Measurements from ENCODE around the gene PHF14. TPM values are rescaled to one million over a fixed set of nuclear protein-coding genes. Genes with fewer than 3 reads are reported as not detected.

Gene PHF14
- total and polyA plus RNA-seq, 2 donors (not counting 1 experiment from before 2014, with no cell fraction given), result 9.6 to 43.7 TPM

- Histone ChIP-seq H2AFZ (ENCODE audit: insufficient read depth, low read depth, low read length, poor library complexity, severe bottlenecking) (no peak overlapping the region), H3K4me1 (ENCODE audit: control insufficient read depth in 2 of 2, insufficient read depth in 2 of 2, low read length in 2 of 2) (no peaks in the 10 kb centered on the region), H3K4me2 (replicated peaks; ENCODE audit: low read depth, low read length, poor library complexity, severe bottlenecking) (no peak overlapping the region), H3K9me3 (ENCODE audit: control extremely low read depth in 1 of 3, control insufficient read depth in 2 of 3, insufficient read depth in 1 of 3, low read length in 2 of 3) (no peaks in the 10 kb centered on the region), H3K9ac (ENCODE audit: low read length) (no peak overlapping the region), H3K4me3 (ENCODE audit: control extremely low read depth in 1 of 5, extremely low read depth in 1 of 5, insufficient read depth in 1 of 5, low read depth in 2 of 5, low read length in 4 of 5) (no peak overlapping the region), H3K36me3 (replicated peaks in 1 of 2; ENCODE audit: control extremely low read depth in 1 of 2, control insufficient read depth in 1 of 2, extremely low read depth in 1 of 2, insufficient read depth in 2 of 2, low read length in 1 of 2) (no peaks in the 10 kb centered on the region), H3K27me3 (replicated peaks in 1 of 4; ENCODE audit: control extremely low read depth in 1 of 4, control insufficient read depth in 3 of 4, insufficient read depth in 4 of 4, low read length in 3 of 4) (no peaks in the 10 kb centered on the region), H3K27ac (ENCODE audit: low read length in 2 of 2) (no peak overlapping the region), H3K79me2 (ENCODE audit: control insufficient read depth, insufficient read depth, low read length) (no peaks in the 10 kb centered on the region), H4K20me1 (ENCODE audit: control insufficient read depth, insufficient read depth, low read length, poor library complexity, severe bottlenecking) (no peaks in the 10 kb centered on the region)
- ATAC-seq (ENCODE audit: low read depth), result no peak
- intact Hi-C loops (cut with micrococcal nuclease), result no loop called here
- H3K27me3 Mint-ChIP-seq, result peaks cover 8% of the 10 kb centered on the region
- CTCF ChIA-PET, result no interaction called here
- 92% methylated on average over 2 of the region's 3 CpGs for WGBS (ENCODE audit: insufficient coverage)
- no peak for DNase-seq
- no peaks in the 10 kb centered on the region for H3K4me1 Mint-ChIP-seq
- no peak overlapping the region for H3K27ac Mint-ChIP-seq
- no peak for TF ChIP-seq CTCF (IDR thresholded peaks at IDR 0.05)
- no peaks in the 10 kb centered on the region for H3K9me3 Mint-ChIP-seq (ENCODE audit: insufficient read depth)
- H3K4me3 Mint-ChIP-seq, result no peak overlapping the region
- POLR2A ChIA-PET, result no interaction called here
These were observed 221.8 kb downstream of the PHF14 start for GRCh38 chr7:11195502-11195901.

DNA sequence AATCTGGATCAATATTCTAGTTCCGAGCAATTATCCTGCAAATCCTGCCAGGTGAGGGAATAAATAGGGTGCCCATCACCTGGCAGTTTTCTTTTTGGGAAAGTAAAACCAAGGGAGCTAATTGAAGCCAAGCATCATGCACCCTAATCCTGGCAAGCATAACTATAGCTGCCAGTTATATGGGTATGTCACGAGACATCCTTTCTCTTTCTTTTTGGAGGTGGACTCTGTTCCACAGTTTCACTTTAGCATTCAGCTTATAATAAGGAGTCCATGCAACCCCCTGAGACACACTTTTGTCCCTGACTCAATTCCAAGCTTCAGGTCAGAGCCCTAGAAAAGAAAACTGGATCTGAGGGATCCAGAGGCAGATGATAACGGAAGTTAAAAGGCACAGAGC is 222.5 kb downstream of the PHF14 start:
- H3K9me3 Mint-ChIP-seq (ENCODE audit: insufficient read depth), result no peaks in the 10 kb centered on the region
- Histone ChIP-seq H3K4me2 (replicated peaks; ENCODE audit: low read depth, low read length, poor library complexity, severe bottlenecking) (no peak overlapping the region), H3K27me3 (replicated peaks in 1 of 4; ENCODE audit: control extremely low read depth in 1 of 4, control insufficient read depth in 3 of 4, insufficient read depth in 4 of 4, low read length in 3 of 4) (no peaks in the 10 kb centered on the region), H2AFZ (ENCODE audit: insufficient read depth, low read depth, low read length, poor library complexity, severe bottlenecking) (no peak overlapping the region), H3K9me3 (ENCODE audit: control extremely low read depth in 1 of 3, control insufficient read depth in 2 of 3, insufficient read depth in 1 of 3, low read length in 2 of 3) (no peaks in the 10 kb centered on the region), H3K4me1 (ENCODE audit: control insufficient read depth in 2 of 2, insufficient read depth in 2 of 2, low read length in 2 of 2) (no peaks in the 10 kb centered on the region), H3K9ac (ENCODE audit: low read length) (no peak overlapping the region), H3K4me3 (ENCODE audit: control extremely low read depth in 1 of 5, extremely low read depth in 1 of 5, insufficient read depth in 1 of 5, low read depth in 2 of 5, low read length in 4 of 5) (no peak overlapping the region), H3K36me3 (replicated peaks in 1 of 2; ENCODE audit: control extremely low read depth in 1 of 2, control insufficient read depth in 1 of 2, extremely low read depth in 1 of 2, insufficient read depth in 2 of 2, low read length in 1 of 2) (no peaks in the 10 kb centered on the region), H3K79me2 (ENCODE audit: control insufficient read depth, insufficient read depth, low read length) (no peaks in the 10 kb centered on the region), H3K27ac (ENCODE audit: low read length in 2 of 2) (no peak overlapping the region), H4K20me1 (ENCODE audit: control insufficient read depth, insufficient read depth, low read length, poor library complexity, severe bottlenecking) (no peaks in the 10 kb centered on the region)
- TF ChIP-seq CTCF (IDR thresholded peaks at IDR 0.05), result no peak
- TF ChIP-seq EZH2 (IDR thresholded peaks at IDR 0.05; ENCODE audit: borderline replicate concordance, insufficient read depth, low read depth, low read length, poor library complexity, severe bottlenecking), result no peak
- POLR2A ChIA-PET, result no interaction called here
- H3K4me3 Mint-ChIP-seq, result no peak overlapping the region
- DNase-seq (no peak), ATAC-seq (ENCODE audit: low read depth) (no peak)
- no peaks in the 10 kb centered on the region for H3K4me1 Mint-ChIP-seq
- intact Hi-C loops (cut with micrococcal nuclease), result no loop called here
- CTCF ChIA-PET, result no interaction called here
- H3K27me3 Mint-ChIP-seq, result peaks cover 8% of the 10 kb centered on the region
- WGBS (ENCODE audit: insufficient coverage), result 88% methylated on average over 2 of the region's 3 CpGs
- H3K27ac Mint-ChIP-seq, result no peak overlapping the region
